Measurements from ENCODE around the gene HDHD5.

Gene HDHD5

GRCh38 chr22:17158568-17159503 is at the start of gene HDHD5:
TSS of gene HDHD5 (minus strand) at chr22:17159277. CDS start at chr22:17159251, 26 bp downstream.
- DNase-seq (ENCODE audit: low read depth in 4 of 4, low spot score in 1 of 4): peak; percentile 78 to 85 (median 82)

- no peak for DNase-seq (ENCODE audit: low read depth in 4 of 4, low spot score in 1 of 4)
These were observed 46.4 kb upstream of the HDHD5 start for GRCh38 chr22:17205432-17205831.

GRCh38 chr22:17201285-17201945 is 42.3 kb upstream of the HDHD5 start:
- no peak for DNase-seq (ENCODE audit: low read depth in 4 of 4, low spot score in 1 of 4)

- no peak for DNase-seq (ENCODE audit: low read depth in 4 of 4, low spot score in 1 of 4)
These were observed 40.1 kb upstream of the HDHD5 start for GRCh38 chr22:17199003-17199731.

GRCh38 chr22:17198170-17199002 is 39.3 kb upstream of the HDHD5 start:
- no peak for DNase-seq (ENCODE audit: low read depth in 4 of 4, low spot score in 1 of 4)

GRCh38 chr22:17194213-17194612 is 35.1 kb upstream of the HDHD5 start:
- no peak for DNase-seq (ENCODE audit: low read depth in 4 of 4, low spot score in 1 of 4)

GRCh38 chr22:17192186-17192585 is 33.1 kb upstream of the HDHD5 start:
- no peak for DNase-seq (ENCODE audit: low read depth in 4 of 4, low spot score in 1 of 4)

- no peak for DNase-seq (ENCODE audit: low read depth in 4 of 4, low spot score in 1 of 4)
These were observed 32.2 kb upstream of the HDHD5 start for GRCh38 chr22:17191163-17191784.

GRCh38 chr22:17190702-17191101 is 31.6 kb upstream of the HDHD5 start:
- no peak for DNase-seq (ENCODE audit: low read depth in 4 of 4, low spot score in 1 of 4)

GRCh38 chr22:17176715-17177114 is 17.6 kb upstream of the HDHD5 start:
- no peak for DNase-seq (ENCODE audit: low read depth in 4 of 4, low spot score in 1 of 4)

GRCh38 chr22:17172029-17172833 is 13.2 kb upstream of the HDHD5 start:
- DNase-seq (ENCODE audit: low read depth in 4 of 4, low spot score in 1 of 4): no peak

- peak; percentile 69 to 77 (median 76) for DNase-seq (ENCODE audit: low read depth in 4 of 4, low spot score in 1 of 4)
These were observed 12.3 kb upstream of the HDHD5 start for GRCh38 chr22:17171153-17172028.

GRCh38 chr22:17167486-17167885 is 8.4 kb upstream of the HDHD5 start:
- no peak for DNase-seq (ENCODE audit: low read depth in 4 of 4, low spot score in 1 of 4)

- no peak for DNase-seq (ENCODE audit: low read depth in 4 of 4, low spot score in 1 of 4)
These were observed 5.4 kb upstream of the HDHD5 start for GRCh38 chr22:17164392-17165024.

- no peak for DNase-seq (ENCODE audit: low read depth in 4 of 4, low spot score in 1 of 4)
These were observed 3.7 kb upstream of the HDHD5 start for GRCh38 chr22:17162731-17163130.

GRCh38 chr22:17161991-17162390 is 2.9 kb upstream of the HDHD5 start:
- DNase-seq (ENCODE audit: low read depth in 4 of 4, low spot score in 1 of 4): no peak

GRCh38 chr22:17159504-17159951 is 451 bp upstream of the HDHD5 start:
- peak; percentile 29 to 69 (median 58) for DNase-seq (ENCODE audit: low read depth in 4 of 4, low spot score in 1 of 4)

GRCh38 chr22:17158176-17158567 is 905 bp downstream of the HDHD5 start:
- no peak for DNase-seq (ENCODE audit: low read depth in 4 of 4, low spot score in 1 of 4)

Data from stimulated activated CD4-positive, alpha-beta T cell treated with anti-CD3 and anti-CD28 coated beads, Interleukin-1b, Interleukin-23, amount 100 ng/mL, for 24 hours (primary cell).